ENCODE results near the gene CISH.

- no peak for TF ChIP-seq CTCF (conservative IDR thresholded peaks at IDR 0.05)
- no peak for TF ChIP-seq ZFX (IDR thresholded peaks at IDR 0.05)
Measured at GRCh38 chr3:50583897-50584296, 27.7 kb downstream of the CISH start.
